SK-N-SH treated with all-trans-retinoic acid at 6 μM for 48 hours (cell line): ENCODE results near the gene RELCH.

Experiments
- ARNTL ChIP-seq: fragments of 450-650 bp; formaldehyde crosslinking; IDR thresholded peaks from 2 replicates; pipeline ENCODE4 v1.5.0; 2020; ENCODE audit warnings: low read depth, mild to moderate bottlenecking, moderate library complexity, borderline replicate concordance
- CREB5 ChIP-seq: fragments of 250-450 bp; sonication (Bioruptor Pico); IDR thresholded peaks from 2 replicates; pipeline ENCODE4 v1.5.1; 2020; ENCODE audit warnings: low read depth, mild to moderate bottlenecking, moderate library complexity
- PATZ1 ChIP-seq: fragments of 250-450 bp; sonication (Bioruptor Pico); IDR thresholded peaks from 2 replicates; pipeline ENCODE4 v1.8.0; 2020; ENCODE audit warnings: mild to moderate bottlenecking, moderate library complexity, borderline replicate concordance
- RARB ChIP-seq: fragments of 250-450 bp; sonication (Bioruptor Pico); IDR thresholded peaks from 2 replicates; pipeline ENCODE4 v1.8.0; 2021; ENCODE audit warnings: mild to moderate bottlenecking, moderate library complexity
- SNAI2 ChIP-seq: fragments of 250-450 bp; sonication (Bioruptor Pico); IDR thresholded peaks from 2 replicates; pipeline ENCODE4 v1.5.0; 2020; ENCODE audit warnings: mild to moderate bottlenecking, moderate library complexity

- TF ChIP-seq PATZ1 (no peak), ARNTL (CRISPR knock-in tag) (no peak), RARB (CRISPR knock-in tag) (no peak), CREB5 (CRISPR knock-in tag) (no peak), SNAI2 (no peak)
Measured at GRCh38 chr18:62186499-62186773, 619 bp upstream of the RELCH start.
